Epithelial cell of esophagus (primary cell): ENCODE measurements around the gene OR6N2.

ENCODE experiments used
- DNase-seq: peaks from one replicate; pipeline ENCODE4 v3.0.0; 2010; ENCODE audit warnings: low read depth
- H3K4me3 ChIP-seq: 2 replicates; pipeline ENCODE4 v1.5.1; 2011; ENCODE audit warnings: mild to moderate bottlenecking, low read length, control low read depth
- TF ChIP-seq, protein P1 (sequence below): IDR thresholded peaks from 2 replicates; pipeline ENCODE4 v1.5.1; 2011; ENCODE audit warnings: low read depth, mild to moderate bottlenecking, low read length, control low read depth, inconsistent platforms; ENCODE audit not compliant: insufficient read depth; ENCODE audit errors: missing control alignments

The OR6N2 gene

DNA sequence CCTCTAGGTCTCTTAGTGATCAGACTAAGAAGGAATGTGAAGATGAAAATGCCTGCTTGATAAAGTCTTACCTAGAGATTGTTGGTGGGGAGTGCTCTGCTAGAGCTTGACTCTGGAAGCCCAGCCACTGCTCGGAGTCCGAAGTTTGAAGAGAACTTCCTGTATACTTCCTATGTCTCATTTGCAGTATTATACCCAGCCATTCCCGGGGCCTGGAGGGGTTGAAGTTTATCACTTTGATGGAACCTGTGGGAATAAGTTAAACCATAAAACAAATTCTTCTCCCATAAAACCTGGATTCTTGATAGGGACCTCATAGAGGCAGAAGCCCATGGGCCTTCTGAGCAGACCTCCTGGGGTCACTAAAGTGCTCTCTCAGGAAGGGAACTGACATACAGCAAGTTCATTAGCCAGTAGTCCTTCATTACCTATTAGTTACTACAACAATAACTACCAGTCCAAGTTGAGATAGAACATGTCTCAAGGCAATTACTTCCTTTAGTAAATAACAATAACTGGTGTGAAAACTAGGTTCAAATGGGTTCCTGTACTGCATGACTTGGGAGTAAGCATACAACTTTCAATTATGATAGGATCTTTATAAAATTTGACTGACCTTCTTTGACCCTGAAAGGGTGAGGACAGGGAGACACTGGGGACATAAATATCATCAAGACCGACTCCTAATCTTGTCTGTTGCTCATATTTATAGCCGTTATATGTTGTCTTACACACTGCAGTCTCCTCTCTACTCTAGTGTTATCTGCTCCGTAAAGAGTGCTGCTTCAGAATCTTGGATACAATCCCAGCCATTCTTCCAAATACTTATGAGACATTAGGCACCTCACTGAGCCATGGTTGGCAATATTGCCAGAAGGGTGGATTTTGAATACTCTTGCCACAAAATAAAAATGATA is 8.8 kb downstream of the OR6N2 start, which contains the start of gene OR6N1:
TSS of gene OR6N1 (minus strand) at position 246 of the 917 bp plus-strand sequence. CDS start 5,513 bp downstream, outside the sequence.
- TF ChIP-seq, protein P1, sequence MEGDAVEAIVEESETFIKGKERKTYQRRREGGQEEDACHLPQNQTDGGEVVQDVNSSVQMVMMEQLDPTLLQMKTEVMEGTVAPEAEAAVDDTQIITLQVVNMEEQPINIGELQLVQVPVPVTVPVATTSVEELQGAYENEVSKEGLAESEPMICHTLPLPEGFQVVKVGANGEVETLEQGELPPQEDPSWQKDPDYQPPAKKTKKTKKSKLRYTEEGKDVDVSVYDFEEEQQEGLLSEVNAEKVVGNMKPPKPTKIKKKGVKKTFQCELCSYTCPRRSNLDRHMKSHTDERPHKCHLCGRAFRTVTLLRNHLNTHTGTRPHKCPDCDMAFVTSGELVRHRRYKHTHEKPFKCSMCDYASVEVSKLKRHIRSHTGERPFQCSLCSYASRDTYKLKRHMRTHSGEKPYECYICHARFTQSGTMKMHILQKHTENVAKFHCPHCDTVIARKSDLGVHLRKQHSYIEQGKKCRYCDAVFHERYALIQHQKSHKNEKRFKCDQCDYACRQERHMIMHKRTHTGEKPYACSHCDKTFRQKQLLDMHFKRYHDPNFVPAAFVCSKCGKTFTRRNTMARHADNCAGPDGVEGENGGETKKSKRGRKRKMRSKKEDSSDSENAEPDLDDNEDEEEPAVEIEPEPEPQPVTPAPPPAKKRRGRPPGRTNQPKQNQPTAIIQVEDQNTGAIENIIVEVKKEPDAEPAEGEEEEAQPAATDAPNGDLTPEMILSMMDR: no peak
- no peak within 1 kb of the TSS for H3K4me3 ChIP-seq
- DNase-seq: no peak

DNA sequence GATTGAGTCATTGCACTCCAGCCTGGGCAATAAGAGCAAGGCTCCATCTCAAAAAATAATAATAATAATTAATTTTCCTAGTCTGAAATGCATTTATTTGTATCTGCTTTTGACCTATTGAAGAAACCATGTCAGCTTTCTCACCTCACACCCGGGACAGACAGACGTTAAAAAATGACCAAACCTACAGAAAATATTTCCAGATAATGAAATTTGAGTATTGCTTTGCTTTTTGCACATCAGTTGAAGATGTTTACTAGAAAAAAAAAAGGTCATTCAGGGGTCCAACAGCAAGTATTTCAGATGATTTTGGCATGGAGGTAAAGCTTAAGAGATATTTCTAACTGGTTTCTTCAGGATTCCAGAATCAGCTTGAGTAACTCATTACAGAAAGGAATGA is 26.6 kb downstream of the OR6N2 start, which contains the start of gene OR6K6:
TSS of gene OR6K6 (plus strand) at position 301 of the 400 bp plus-strand sequence. CDS start 168 bp downstream, outside the sequence.
- DNase-seq: no peak
- TF ChIP-seq, protein P1: no peak
- no peak within 1 kb of the TSS for H3K4me3 ChIP-seq

DNA sequence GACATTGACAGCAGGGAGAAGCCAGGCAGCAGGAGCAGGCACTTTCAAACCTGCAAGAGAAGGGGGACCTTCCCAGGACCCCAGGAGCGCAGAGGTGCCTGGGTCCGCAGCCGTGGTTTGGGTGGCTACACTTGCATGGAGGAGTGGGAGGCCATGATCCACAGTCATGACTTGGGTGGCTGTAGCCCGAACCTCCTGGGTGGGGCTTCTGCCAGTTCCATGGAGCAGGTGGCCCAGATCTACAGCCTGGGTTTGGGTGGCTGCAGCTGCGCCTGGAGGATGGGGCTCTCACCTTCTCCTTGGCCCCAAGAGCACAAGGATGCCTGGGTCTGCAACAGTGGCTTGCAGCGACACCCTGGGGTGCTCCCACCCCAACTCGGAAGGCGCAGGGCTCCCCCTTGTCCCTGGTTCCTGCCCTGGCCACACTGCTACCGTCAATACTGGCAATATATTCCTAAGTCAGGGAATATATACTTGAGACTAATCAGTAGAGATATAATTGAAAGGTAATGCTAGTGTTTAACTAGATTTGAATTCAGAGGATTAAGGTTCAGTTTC is 28.8 kb downstream of the OR6N2 start:
- DNase-seq: no peak
- H3K4me3 ChIP-seq: no peak overlapping the region
- TF ChIP-seq, protein P1: no peak

DNA sequence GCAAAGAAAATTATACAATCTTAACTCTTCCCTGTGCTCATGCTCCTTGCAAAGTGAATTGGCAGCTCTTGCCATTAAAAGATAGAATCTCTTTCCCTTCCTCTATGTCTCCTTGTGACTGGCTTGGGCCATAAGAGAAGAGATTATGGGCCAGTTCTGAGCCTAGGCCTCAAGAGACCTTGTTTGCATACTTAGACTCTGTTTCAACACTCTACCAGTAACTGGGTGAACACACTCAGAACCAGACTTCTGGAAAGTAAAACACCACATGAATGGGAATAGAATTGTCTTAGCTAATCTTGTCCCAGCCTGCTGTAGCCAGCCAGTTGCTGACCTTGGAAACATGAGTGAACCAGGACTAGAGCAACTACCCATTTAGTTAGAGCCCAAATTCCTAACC is 45.2 kb downstream of the OR6N2 start:
- no peak for DNase-seq
- no peak overlapping the region for H3K4me3 ChIP-seq
- TF ChIP-seq, protein P1: no peak

DNA sequence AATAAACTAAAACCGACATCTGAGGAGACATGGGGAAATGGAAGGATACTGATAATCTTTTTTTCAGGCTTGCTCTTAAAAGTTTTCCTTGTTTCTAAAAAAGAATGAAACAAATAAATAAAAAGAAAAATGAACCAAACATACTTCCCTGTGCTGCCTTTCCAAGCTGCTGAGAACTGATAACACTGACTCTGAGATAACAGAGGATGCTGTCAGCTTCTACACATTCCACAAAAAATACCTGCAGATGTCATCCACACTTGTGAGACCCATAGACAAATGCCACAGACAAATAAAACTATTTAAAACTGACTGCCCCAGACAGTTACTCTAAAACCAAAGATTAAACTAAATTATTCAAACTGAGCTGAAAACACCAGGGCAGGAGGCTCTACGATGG is 48.5 kb downstream of the OR6N2 start:
- TF ChIP-seq, protein P1: no peak

DNA sequence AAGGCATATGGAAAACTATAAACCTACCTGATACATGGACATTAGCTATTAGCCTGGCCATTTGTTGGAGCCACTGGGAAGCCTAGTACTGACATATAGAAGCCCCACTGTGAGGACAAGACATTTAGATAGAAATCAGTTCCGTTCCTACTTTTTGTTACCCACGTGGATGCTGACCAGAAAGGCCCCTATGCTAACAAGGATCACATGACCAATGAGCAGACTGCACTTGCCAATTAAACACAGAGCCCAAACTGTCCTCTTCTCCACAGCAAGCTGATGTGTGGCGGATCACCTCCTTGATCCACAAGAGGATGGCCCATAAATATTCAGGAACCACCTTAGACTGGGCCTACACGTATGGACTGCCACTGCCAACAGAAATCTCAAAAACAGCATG is 49.3 kb downstream of the OR6N2 start:
- no peak for DNase-seq
- H3K4me3 ChIP-seq: no peak overlapping the region
- TF ChIP-seq, protein P1: no peak

More for the DNA sequence above, 48.5 kb downstream of the OR6N2 start:
- H3K4me3 ChIP-seq: no peak overlapping the region
- no peak for DNase-seq
